Measurements from ENCODE around the gene TUBGCP2. TPM values are rescaled to one million over a fixed set of nuclear protein-coding genes. Genes with fewer than 3 reads are reported as not detected.

Gene TUBGCP2
- total RNA-seq, 4 donors from 2014 or later: 41.1 to 75.7 (median 43.5) TPM

- intact Hi-C loops (cut with DNase I; ENCODE audit: low total_unique reads): no loop called here
- DNase-seq (ENCODE audit: low spot score in 2 of 2): no peak
- no peak overlapping the region for H3K4me3 ChIP-seq (ENCODE audit: low read depth, poor library complexity, severe bottlenecking)
- 71 to 89% methylated on average over 6 to 10 of the region's 10 CpGs for WGBS, 2 donors
- TF ChIP-seq POLR2A (IDR thresholded peaks at IDR 0.05): no peak
- TF ChIP-seq CTCF (IDR thresholded peaks at IDR 0.05): no peak
These were observed 5.5 kb downstream of the TUBGCP2 start for GRCh38 chr10:133303206-133303605.

- WGBS, 2 donors: 93 to 96% methylated on average over 5 to 10 of the region's 14 CpGs
- TF ChIP-seq CTCF (IDR thresholded peaks at IDR 0.05): no peak
- TF ChIP-seq POLR2A (IDR thresholded peaks at IDR 0.05): no peak
- intact Hi-C loops (cut with DNase I; ENCODE audit: low total_unique reads): no loop called here
- H3K4me3 ChIP-seq (ENCODE audit: low read depth, poor library complexity, severe bottlenecking): no peak overlapping the region
- DNase-seq (ENCODE audit: low spot score in 2 of 2): no peak
These were observed 6.4 kb downstream of the TUBGCP2 start for GRCh38 chr10:133302230-133302629.

DNA sequence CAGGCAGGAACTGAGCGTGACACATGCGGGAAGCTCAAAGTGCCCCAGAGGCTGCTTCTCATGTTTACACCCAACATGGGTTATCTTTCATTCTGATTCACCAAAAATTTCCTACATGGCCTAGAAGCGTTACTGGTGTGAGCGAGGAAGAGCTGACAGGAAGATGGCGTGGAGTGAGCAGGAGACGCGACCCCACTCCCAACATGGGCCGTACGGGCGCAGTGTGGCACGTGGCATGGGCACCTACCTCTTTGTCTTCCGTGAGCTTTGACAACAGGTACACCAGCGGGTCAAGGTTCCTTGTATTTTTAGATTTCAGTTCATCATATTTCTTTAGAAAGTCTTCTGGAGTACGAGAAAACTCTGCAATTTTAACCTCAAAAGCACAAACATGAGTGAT lies 8.9 kb downstream of the TUBGCP2 start:
- 95% methylated on average over 14 of the region's 14 CpGs for WGBS, 2 donors
- DNase-seq (ENCODE audit: low spot score in 2 of 2): no peak
- TF ChIP-seq CTCF (IDR thresholded peaks at IDR 0.05) (no peak), POLR2A (IDR thresholded peaks at IDR 0.05) (no peak)
- intact Hi-C loops (cut with DNase I; ENCODE audit: low total_unique reads): no loop called here
- H3K4me3 ChIP-seq (ENCODE audit: low read depth, poor library complexity, severe bottlenecking): no peak overlapping the region

- no peak for DNase-seq (ENCODE audit: low spot score in 2 of 2)
- TF ChIP-seq POLR2A (IDR thresholded peaks at IDR 0.05) (no peak), CTCF (IDR thresholded peaks at IDR 0.05) (no peak)
- WGBS, 2 donors: 85 to 90% methylated on average over 10 of the region's 10 CpGs
- intact Hi-C loops (cut with DNase I; ENCODE audit: low total_unique reads): no loop called here
- H3K4me3 ChIP-seq (ENCODE audit: low read depth, poor library complexity, severe bottlenecking): no peak overlapping the region
These were observed 9.4 kb downstream of the TUBGCP2 start for GRCh38 chr10:133299224-133299623.

- no peak overlapping the region for H3K4me3 ChIP-seq (ENCODE audit: low read depth, poor library complexity, severe bottlenecking)
- TF ChIP-seq POLR2A (IDR thresholded peaks at IDR 0.05) (no peak), CTCF (IDR thresholded peaks at IDR 0.05) (no peak)
- intact Hi-C loops (cut with DNase I; ENCODE audit: low total_unique reads): no loop called here
- DNase-seq (ENCODE audit: low spot score in 2 of 2): no peak
- WGBS, 2 donors: 97 to 98% methylated on average over 14 of the region's 14 CpGs
These were observed 10.2 kb downstream of the TUBGCP2 start for GRCh38 chr10:133298466-133298865.

DNA sequence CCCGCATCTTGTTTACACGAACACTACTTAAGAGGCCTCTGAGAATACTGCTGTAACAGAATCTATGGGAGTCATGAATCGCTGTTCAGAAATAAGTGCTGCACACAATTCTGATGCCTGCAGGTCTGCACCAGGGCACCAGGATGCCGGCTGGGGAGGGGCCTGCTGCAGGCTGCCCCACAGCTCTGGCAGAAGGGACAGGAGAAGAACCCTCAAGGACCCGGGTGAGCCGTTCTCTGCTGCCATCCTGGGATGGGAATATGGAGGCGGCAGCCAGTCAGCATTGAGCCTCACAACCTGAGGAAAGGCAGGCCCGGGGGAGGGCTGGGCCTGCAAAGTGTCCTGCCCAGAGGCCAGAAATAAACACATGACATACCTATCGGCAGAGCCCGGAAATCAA lies 11.2 kb downstream of the TUBGCP2 start:
- DNase-seq (ENCODE audit: low spot score in 2 of 2): no peak
- intact Hi-C loops (cut with DNase I; ENCODE audit: low total_unique reads): no loop called here
- no peak overlapping the region for H3K4me3 ChIP-seq (ENCODE audit: low read depth, poor library complexity, severe bottlenecking)
- no peak for TF ChIP-seq POLR2A (IDR thresholded peaks at IDR 0.05)
- TF ChIP-seq CTCF (IDR thresholded peaks at IDR 0.05): no peak
- WGBS, 2 donors: 93 to 94% methylated on average over 10 of the region's 10 CpGs
